GM23338 (cell line): ENCODE measurements around the gene KRTAP4-4. TPM values are rescaled to one million over a fixed set of nuclear protein-coding genes. Genes with fewer than 3 reads are reported as not detected.
"Not testable (repeated sequence)": the region's sequence is repeated elsewhere in the genome, so short reads cannot be mapped to it uniquely, and the experiment has no call there.

Experiments
- ATAC-seq: fragments of 200-7000 bp; cut with Tn5 transposase; 3 replicates; pipeline ENCODE4 v1.9.1; 2020
- DNase-seq: peaks from one replicate; pipeline ENCODE4 v3.0.0-alpha.2; 2015; ENCODE audit warnings: low spot score
- H2AFZ ChIP-seq: fragments of 200-600 bp; sonication (generic); 2 replicates; pipeline ENCODE4 v1.8.0; 2016; ENCODE audit warnings: antibody characterized with exemption, mild to moderate bottlenecking, moderate library complexity
- H3F3A ChIP-seq: fragments of 200-600 bp; sonication (generic); replicated peaks from 2 replicates; pipeline ENCODE4 v1.8.0; 2017; ENCODE audit warnings: antibody characterized with exemption, mixed run types, low read depth
- H3K27ac ChIP-seq: fragments of 200-600 bp; sonication (generic); 2 replicates; pipeline ENCODE4 v1.6.1; 2016; ENCODE audit warnings: low read depth
- H3K27me3 ChIP-seq: fragments of 200-600 bp; sonication (generic); 2 replicates; pipeline ENCODE4 v1.8.0; 2016; ENCODE audit warnings: mild to moderate bottlenecking, mixed run types, moderate library complexity; ENCODE audit not compliant: insufficient read depth
- H3K36me3 ChIP-seq: fragments of 200-600 bp; sonication (generic); 2 replicates; pipeline ENCODE4 v1.8.0; 2016; ENCODE audit warnings: mild to moderate bottlenecking; ENCODE audit not compliant: insufficient read depth
- H3K4me1 ChIP-seq: fragments of 200-600 bp; sonication (generic); 2 replicates; pipeline ENCODE4 v1.8.0; 2016; ENCODE audit warnings: mild to moderate bottlenecking, moderate library complexity; ENCODE audit not compliant: insufficient read depth
- H3K4me2 ChIP-seq: fragments of 200-600 bp; sonication (generic); 2 replicates; pipeline ENCODE4 v1.7.1; 2017; ENCODE audit warnings: mixed run types
- H3K4me3 ChIP-seq: fragments of 200-600 bp; sonication (generic); 2 replicates; pipeline ENCODE4 v1.6.1; 2016; ENCODE audit warnings: mixed run types
- H3K79me2 ChIP-seq: fragments of 200-600 bp; sonication (generic); replicated peaks from 2 replicates; pipeline ENCODE4 v1.8.0; 2017; ENCODE audit warnings: mild to moderate bottlenecking; ENCODE audit not compliant: insufficient read depth
- H3K9me2 ChIP-seq: fragments of 200-600 bp; sonication (generic); 2 replicates; pipeline ENCODE4 v1.8.0; 2017; ENCODE audit not compliant: insufficient read depth
- H4K20me1 ChIP-seq: fragments of 200-600 bp; sonication (generic); replicated peaks from 2 replicates; pipeline ENCODE4 v1.8.0; 2017; ENCODE audit warnings: mild to moderate bottlenecking; ENCODE audit not compliant: insufficient read depth
- H3K27ac Mint-ChIP-seq: 2 replicates; pipeline ENCODE4 v1.8.0; 2020; ENCODE audit warnings: inconsistent platforms, mild to moderate bottlenecking, moderate library complexity, mixed read lengths
- H3K27me3 Mint-ChIP-seq: 3 replicates; pipeline ENCODE4 v1.8.0; 2022; ENCODE audit warnings: low read depth, mild to moderate bottlenecking, moderate library complexity, mixed read lengths, inconsistent platforms; ENCODE audit not compliant: insufficient read depth, poor library complexity
- H3K36me3 Mint-ChIP-seq: 3 replicates; pipeline ENCODE4 v1.8.0; 2021; ENCODE audit warnings: low read depth, mild to moderate bottlenecking, inconsistent platforms, moderate library complexity, mixed read lengths
- H3K4me1 Mint-ChIP-seq: 3 replicates; pipeline ENCODE4 v1.8.0; 2020; ENCODE audit warnings: mild to moderate bottlenecking, inconsistent platforms, mixed read lengths
- H3K4me3 Mint-ChIP-seq: 3 replicates; pipeline ENCODE4 v1.8.0; 2021; ENCODE audit warnings: moderate library complexity, mild to moderate bottlenecking, inconsistent platforms, mixed read lengths
- H3K9me3 Mint-ChIP-seq: 3 replicates; pipeline ENCODE4 v1.8.0; 2020; ENCODE audit warnings: moderate library complexity, mild to moderate bottlenecking, inconsistent platforms, mixed read lengths
- CREB1 ChIP-seq: fragments of 250-450 bp; sonication (Bioruptor Pico); IDR thresholded peaks from 2 replicates; pipeline ENCODE4 v1.5.0; 2020; ENCODE audit warnings: low read depth, mild to moderate bottlenecking, moderate library complexity
- EZH2 ChIP-seq: fragments of 200-600 bp; sonication (generic); IDR thresholded peaks from one replicate; pipeline ENCODE4 v1.8.0; 2017; ENCODE audit warnings: antibody characterized with exemption, mild to moderate bottlenecking, low read depth; ENCODE audit not compliant: unreplicated experiment
- NANOG ChIP-seq: IDR thresholded peaks from 2 replicates; pipeline ENCODE4 v1.6.1; 2016; ENCODE audit warnings: antibody characterized with exemption, borderline replicate concordance
- POLR2AphosphoS5 ChIP-seq: IDR thresholded peaks from 2 replicates; pipeline ENCODE4 v1.6.1; 2016; ENCODE audit warnings: antibody characterized with exemption, low read depth
- STAT1 ChIP-seq: IDR thresholded peaks from one replicate; pipeline ENCODE4 v1.6.1; 2016; ENCODE audit warnings: antibody characterized with exemption; ENCODE audit not compliant: unreplicated experiment
- polyA plus RNA-seq: library from polyadenylated mRNA; unstranded; fragments of >200 nt; fragmentation: Nextera tagmentation; extraction: Ambion mirVana; gene quantifications from 2 replicates; pipeline ENCODE4 v1.2.1, GENCODE V29; 2016
- total RNA-seq: library from RNA; depleted of rRNA; stranded (reverse); fragments of >200 nt; shearing (Covaris generic); gene quantifications from 2 replicates; pipeline ENCODE4 v1.2.3, GENCODE V29; 2014
- TF ChIP-seq, protein P1 (sequence below): IDR thresholded peaks from one replicate; pipeline ENCODE4 v1.6.1; 2018; ENCODE audit warnings: antibody characterized with exemption; ENCODE audit not compliant: unreplicated experiment
- TF ChIP-seq, protein P2 (sequence below): IDR thresholded peaks from 2 replicates; pipeline ENCODE4 v1.6.1; 2016; ENCODE audit warnings: antibody characterized with exemption

Gene KRTAP4-4
- total and polyA plus RNA-seq, 2 experiments from 2014 or later, result not detected

DNA sequence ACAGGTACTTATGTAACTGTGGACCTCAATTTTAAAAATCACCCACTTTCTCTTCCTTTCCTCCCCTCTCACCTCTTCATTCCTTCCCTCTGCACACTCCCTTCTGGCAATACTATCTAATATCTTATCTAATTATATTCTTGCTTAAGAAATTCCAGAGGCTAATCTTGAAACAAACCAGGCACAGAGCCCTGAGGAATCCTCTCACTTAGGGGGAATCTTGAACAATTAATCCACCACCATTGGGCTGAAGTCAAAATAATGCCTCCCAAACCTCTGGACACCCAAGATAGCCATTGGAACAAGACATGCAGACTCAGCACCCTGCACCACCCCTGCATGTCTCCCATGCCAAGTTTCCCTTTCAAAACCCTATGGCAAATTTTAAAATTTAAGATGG, 19.2 kb downstream of the KRTAP4-4 start:
- H3K9me3 Mint-ChIP-seq, result peaks cover 42% of the 10 kb centered on the region
- Histone ChIP-seq H3K4me1 (no peaks in the 10 kb centered on the region), H2AFZ (no peak overlapping the region), H3K9me2 (0 out of 2 replicates have a peak, but pooled peaks cover 3% of the 10 kb centered on the region), H3K4me3 (no peak overlapping the region), H3K27ac (no peak overlapping the region), H3K79me2 (no peaks in the 10 kb centered on the region), H3K27me3 (no peaks in the 10 kb centered on the region), H3K36me3 (no peaks in the 10 kb centered on the region; the same call in 1 of the 2 replicates), H3K4me2 (no peak overlapping the region), H4K20me1 (no peaks in the 10 kb centered on the region), H3F3A (no peaks in the 10 kb centered on the region)
- no peaks in the 10 kb centered on the region for H3K27me3 Mint-ChIP-seq
- H3K36me3 Mint-ChIP-seq, result peaks cover 28% of the 10 kb centered on the region
- no peak for ATAC-seq
- TF ChIP-seq NANOG, result no peak
- TF ChIP-seq, protein P1, sequence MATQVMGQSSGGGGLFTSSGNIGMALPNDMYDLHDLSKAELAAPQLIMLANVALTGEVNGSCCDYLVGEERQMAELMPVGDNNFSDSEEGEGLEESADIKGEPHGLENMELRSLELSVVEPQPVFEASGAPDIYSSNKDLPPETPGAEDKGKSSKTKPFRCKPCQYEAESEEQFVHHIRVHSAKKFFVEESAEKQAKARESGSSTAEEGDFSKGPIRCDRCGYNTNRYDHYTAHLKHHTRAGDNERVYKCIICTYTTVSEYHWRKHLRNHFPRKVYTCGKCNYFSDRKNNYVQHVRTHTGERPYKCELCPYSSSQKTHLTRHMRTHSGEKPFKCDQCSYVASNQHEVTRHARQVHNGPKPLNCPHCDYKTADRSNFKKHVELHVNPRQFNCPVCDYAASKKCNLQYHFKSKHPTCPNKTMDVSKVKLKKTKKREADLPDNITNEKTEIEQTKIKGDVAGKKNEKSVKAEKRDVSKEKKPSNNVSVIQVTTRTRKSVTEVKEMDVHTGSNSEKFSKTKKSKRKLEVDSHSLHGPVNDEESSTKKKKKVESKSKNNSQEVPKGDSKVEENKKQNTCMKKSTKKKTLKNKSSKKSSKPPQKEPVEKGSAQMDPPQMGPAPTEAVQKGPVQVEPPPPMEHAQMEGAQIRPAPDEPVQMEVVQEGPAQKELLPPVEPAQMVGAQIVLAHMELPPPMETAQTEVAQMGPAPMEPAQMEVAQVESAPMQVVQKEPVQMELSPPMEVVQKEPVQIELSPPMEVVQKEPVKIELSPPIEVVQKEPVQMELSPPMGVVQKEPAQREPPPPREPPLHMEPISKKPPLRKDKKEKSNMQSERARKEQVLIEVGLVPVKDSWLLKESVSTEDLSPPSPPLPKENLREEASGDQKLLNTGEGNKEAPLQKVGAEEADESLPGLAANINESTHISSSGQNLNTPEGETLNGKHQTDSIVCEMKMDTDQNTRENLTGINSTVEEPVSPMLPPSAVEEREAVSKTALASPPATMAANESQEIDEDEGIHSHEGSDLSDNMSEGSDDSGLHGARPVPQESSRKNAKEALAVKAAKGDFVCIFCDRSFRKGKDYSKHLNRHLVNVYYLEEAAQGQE, result no peak
- no peak for TF ChIP-seq EZH2
- TF ChIP-seq POLR2AphosphoS5, result no peak
- TF ChIP-seq CREB1, result no peak
- TF ChIP-seq STAT1, result no peak
- no peak for DNase-seq
- no peaks in the 10 kb centered on the region for H3K4me1 Mint-ChIP-seq
- no peak overlapping the region for H3K4me3 Mint-ChIP-seq
- H3K27ac Mint-ChIP-seq, result no peak overlapping the region

DNA sequence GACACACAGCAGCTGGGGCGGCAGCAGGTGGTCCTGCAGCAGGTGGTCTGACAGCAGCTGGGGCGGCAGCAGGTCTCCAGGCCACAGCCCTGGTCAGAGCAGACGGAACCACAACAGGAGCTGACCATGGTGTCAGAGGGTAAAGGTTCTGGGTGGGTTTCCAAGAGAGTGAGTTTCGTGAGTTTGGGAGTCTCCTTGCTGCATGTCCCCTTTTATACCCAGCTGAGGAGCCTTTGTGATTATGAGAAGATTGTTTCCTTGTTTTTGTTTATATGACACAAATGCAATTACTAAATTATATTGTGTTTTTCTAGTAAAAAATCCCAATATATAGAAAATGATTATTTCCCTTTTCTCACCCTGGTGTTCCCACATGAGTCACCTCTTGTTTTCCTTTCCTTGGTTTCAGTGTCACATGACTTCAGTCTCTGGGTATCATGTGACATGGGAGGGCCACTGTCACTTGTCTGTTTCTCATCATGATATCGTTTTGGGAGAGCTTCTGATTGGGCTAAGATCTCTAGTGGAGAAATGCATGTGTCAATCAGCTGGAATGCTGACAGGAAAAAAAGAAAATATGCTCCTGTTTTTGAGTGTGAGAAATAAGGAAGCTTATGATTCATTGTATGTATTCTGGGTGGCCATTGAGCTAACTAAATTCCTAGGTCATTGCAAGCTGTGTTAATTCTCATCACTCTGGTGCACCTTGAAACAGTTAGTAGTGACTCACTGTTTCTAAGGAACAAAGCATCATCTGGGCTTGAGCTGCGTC, 20.0 kb downstream of the KRTAP4-4 start, which contains the start of gene KRTAP4-6:
KRTAP4-6 (minus strand) TSS at position 185 of the 772 bp plus-strand sequence; CDS start at position 128, 57 bp downstream.
- Histone ChIP-seq H3K9me2 (0 out of 2 replicates have a peak, but pooled peaks cover 3% of the 10 kb centered on the region), H4K20me1 (no peaks in the 10 kb centered on the region), H3K4me3 (no peak within 1 kb of the TSS), H2AFZ (no peak within 1 kb of the TSS), H3F3A (no peaks in the 10 kb centered on the region), H3K36me3 (no peaks in the 10 kb centered on the region; the same call in 1 of the 2 replicates), H3K27ac (no peak within 1 kb of the TSS), H3K4me1 (no peaks in the 10 kb centered on the region), H3K4me2 (no peak within 1 kb of the TSS), H3K27me3 (no peaks in the 10 kb centered on the region), H3K79me2 (no peaks in the 10 kb centered on the region)
- DNase-seq (no peak), ATAC-seq (no peak)
- no peak within 1 kb of the TSS; the same call in 1 of the 2 replicates for H3K27ac Mint-ChIP-seq
- no peaks in the 10 kb centered on the region for H3K27me3 Mint-ChIP-seq
- no peaks in the 10 kb centered on the region for H3K4me1 Mint-ChIP-seq
- TF ChIP-seq, protein P2, sequence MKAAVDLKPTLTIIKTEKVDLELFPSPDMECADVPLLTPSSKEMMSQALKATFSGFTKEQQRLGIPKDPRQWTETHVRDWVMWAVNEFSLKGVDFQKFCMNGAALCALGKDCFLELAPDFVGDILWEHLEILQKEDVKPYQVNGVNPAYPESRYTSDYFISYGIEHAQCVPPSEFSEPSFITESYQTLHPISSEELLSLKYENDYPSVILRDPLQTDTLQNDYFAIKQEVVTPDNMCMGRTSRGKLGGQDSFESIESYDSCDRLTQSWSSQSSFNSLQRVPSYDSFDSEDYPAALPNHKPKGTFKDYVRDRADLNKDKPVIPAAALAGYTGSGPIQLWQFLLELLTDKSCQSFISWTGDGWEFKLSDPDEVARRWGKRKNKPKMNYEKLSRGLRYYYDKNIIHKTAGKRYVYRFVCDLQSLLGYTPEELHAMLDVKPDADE, result no peak
- H3K9me3 Mint-ChIP-seq, result peaks cover 42% of the 10 kb centered on the region
- H3K36me3 Mint-ChIP-seq, result peaks cover 28% of the 10 kb centered on the region
- no peak within 1 kb of the TSS for H3K4me3 Mint-ChIP-seq

DNA sequence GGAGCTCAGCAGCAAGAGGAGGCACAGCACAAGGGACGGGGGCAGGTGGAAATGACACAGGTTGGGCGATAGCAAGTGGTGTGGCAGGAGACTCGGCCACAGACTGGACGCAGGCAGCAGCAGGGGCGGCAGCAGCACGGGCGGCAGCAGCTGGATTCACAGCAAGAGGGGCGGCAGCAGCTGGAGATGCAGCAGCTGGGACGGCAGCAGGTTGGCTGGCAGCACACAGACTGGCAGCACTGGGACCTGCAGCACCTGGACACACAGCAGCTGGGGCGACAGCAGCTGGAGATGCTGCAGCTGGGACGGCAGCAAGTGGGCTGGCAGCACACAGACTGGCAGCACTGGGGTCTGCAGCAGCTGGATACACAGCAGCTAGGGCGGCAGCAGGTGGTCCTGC, 20.7 kb downstream of the KRTAP4-4 start:
- H3K36me3 ChIP-seq, H3K4me1 Mint-ChIP-seq, DNase-seq, H3K4me3 Mint-ChIP-seq, H3K79me2 ChIP-seq, H3K27ac ChIP-seq, H2AFZ ChIP-seq, H3K27ac Mint-ChIP-seq, H4K20me1 ChIP-seq, H3K27me3 ChIP-seq, H3K9me2 ChIP-seq, H3F3A ChIP-seq, H3K27me3 Mint-ChIP-seq, H3K4me2 ChIP-seq, H3K4me1 ChIP-seq, H3K4me3 ChIP-seq, ATAC-seq: not testable (repeated sequence)
- peaks cover 42% of the 10 kb centered on the region for H3K9me3 Mint-ChIP-seq
- H3K36me3 Mint-ChIP-seq, result peaks cover 28% of the 10 kb centered on the region
